Vagina (tissue), 2 donors: ENCODE results near the gene C19orf38. TPM values are rescaled to one million over a fixed set of nuclear protein-coding genes. Genes with fewer than 3 reads are reported as not detected.
"Not testable (repeated sequence)": the region's sequence is repeated elsewhere in the genome, so short reads cannot be mapped to it uniquely, and the experiment has no call there.

Experiments used
- DNase-seq, 2 donors: peaks; one replicate each; pipeline ENCODE4 v3.0.0-alpha.2; 2017; ENCODE audit errors: extremely low spot score in 2 of 2
- H3K27ac ChIP-seq: fragments of 200-600 bp; sonication (generic); one replicate; pipeline ENCODE4 v1.5.1; 2019
- H3K27me3 ChIP-seq: fragments of 200-600 bp; sonication (generic); one replicate; pipeline ENCODE4 v1.5.1; 2019
- H3K36me3 ChIP-seq, 2 donors: fragments of 200-600 bp; sonication (generic); one replicate each; pipeline ENCODE4 v1.5.1; 2017 to 2019
- H3K4me1 ChIP-seq: fragments of 200-600 bp; sonication (generic); one replicate; pipeline ENCODE4 v1.5.1; 2019
- H3K4me3 ChIP-seq, 2 donors: fragments of 200-600 bp; sonication (generic); 1 replicate in 1 of 2; 2 replicates in 1 of 2; pipeline ENCODE4 v1.5.1; 2016 to 2019
- H3K9me3 ChIP-seq: fragments of 200-600 bp; sonication (generic); one replicate; pipeline ENCODE4 v1.5.1; 2019
- CTCF ChIP-seq, 3 experiments: fragments of 450-650 bp in 2 of 3; fragments of 200-600 bp in 1 of 3; sonication (generic) in 1 of 3; IDR thresholded peaks; one replicate each; pipeline ENCODE4 v1.5.1; 2017 to 2019; ENCODE audit warnings: antibody characterized with exemption in 3 of 3, mild to moderate bottlenecking in 2 of 3, moderate library complexity in 2 of 3
- POLR2A ChIP-seq, 2 donors: fragments of 450-650 bp; IDR thresholded peaks; one replicate each; pipeline ENCODE4 v1.6.1; 2017; ENCODE audit warnings: antibody characterized with exemption in 2 of 2, mild to moderate bottlenecking in 2 of 2, moderate library complexity in 2 of 2
- POLR2AphosphoS5 ChIP-seq, 2 donors: sonication (generic); formaldehyde crosslinking; IDR thresholded peaks; one replicate each; pipeline ENCODE4 v1.9.0; 2017; ENCODE audit warnings: antibody characterized with exemption in 2 of 2, mild to moderate bottlenecking in 2 of 2, low read depth in 1 of 2; ENCODE audit not compliant: insufficient read depth in 1 of 2
- intact Hi-C: fragments of 100-400 bp; cut with DNase I; formaldehyde crosslinking; loops from one replicate; pipeline ENCODE4 v1.15.1; 2023
- total RNA-seq: library from RNA; depleted of rRNA; stranded (reverse); fragments of >200 nt; gene quantifications from one replicate; pipeline ENCODE4 v1.2.3, GENCODE V29; 2016

The C19orf38 gene
- total RNA-seq, 1 donor from 2014 or later, result 2.5 TPM

GRCh38 chr19:10864538-10864899, 16.3 kb downstream of the C19orf38 start:
- DNase-seq, result no peak
- intact Hi-C loops, result loop anchor here (5.0 kb wide), 1 partner anchor 147 kb away; the partner anchor contains the start of gene DNM2
- TF ChIP-seq POLR2A (IDR thresholded peaks at IDR 0.05), result no peak
- TF ChIP-seq CTCF (IDR thresholded peaks at IDR 0.05), result peak; percentile 75 to 87 (median 84)
- peak in 1 of 2 donors; percentile 62 for TF ChIP-seq POLR2AphosphoS5 (IDR thresholded peaks at IDR 0.05; ENCODE audit: insufficient read depth in 1 of 2, low read depth in 1 of 2)
- Histone ChIP-seq H3K4me3 (no peak overlapping the region), H3K36me3 (no peaks in the 10 kb centered on the region), H3K4me1 (peaks cover 9% of the 10 kb centered on the region), H3K27ac (peak overlapping the region; percentile 72), H3K27me3 (no peaks in the 10 kb centered on the region), H3K9me3 (no peaks in the 10 kb centered on the region)

GRCh38 chr19:10866495-10866894, 18.3 kb downstream of the C19orf38 start:
- peaks cover 9% of the 10 kb centered on the region for H3K4me1 ChIP-seq
- DNase-seq, result no peak
- intact Hi-C loops, result no loop called here
- H3K36me3 ChIP-seq, result no peaks in the 10 kb centered on the region
- TF ChIP-seq POLR2AphosphoS5 (IDR thresholded peaks at IDR 0.05; ENCODE audit: insufficient read depth in 1 of 2, low read depth in 1 of 2) (no peak), POLR2A (IDR thresholded peaks at IDR 0.05) (no peak), CTCF (IDR thresholded peaks at IDR 0.05) (no peak)
- no peaks in the 10 kb centered on the region for H3K27me3 ChIP-seq
- no peak overlapping the region for H3K4me3 ChIP-seq
- H3K9me3 ChIP-seq, result no peaks in the 10 kb centered on the region
- H3K27ac ChIP-seq, result no peak overlapping the region

- Histone ChIP-seq H3K4me1 (peaks cover 26% of the 10 kb centered on the region), H3K9me3 (no peaks in the 10 kb centered on the region), H3K27ac (no peak overlapping the region), H3K36me3 (no peaks in the 10 kb centered on the region), H3K27me3 (no peaks in the 10 kb centered on the region), H3K4me3 (no peak overlapping the region)
- DNase-seq, result no peak
- intact Hi-C loops, result no loop called here
- TF ChIP-seq POLR2AphosphoS5 (IDR thresholded peaks at IDR 0.05; ENCODE audit: insufficient read depth in 1 of 2, low read depth in 1 of 2) (no peak), POLR2A (IDR thresholded peaks at IDR 0.05) (no peak), CTCF (IDR thresholded peaks at IDR 0.05) (no peak)
Measured at GRCh38 chr19:10868872-10869547, 20.8 kb downstream of the C19orf38 start.

- DNase-seq, H3K36me3 ChIP-seq, H3K27me3 ChIP-seq, H3K4me3 ChIP-seq, H3K9me3 ChIP-seq: not testable (repeated sequence)
- intact Hi-C loops, result loop anchor here (10.0 kb wide), 1 partner anchor 55 kb away; the partner anchor contains the start of genes TIMM29 and YIPF2
- peak overlapping the region; percentile 87 for H3K27ac ChIP-seq
- H3K4me1 ChIP-seq, result peaks cover 28% of the 10 kb centered on the region
Measured at GRCh38 chr19:10869872-10870311, 21.7 kb downstream of the C19orf38 start.

- H3K4me3 ChIP-seq, result peak overlapping the region; percentile 53 to 57
- H3K27ac ChIP-seq, result peak overlapping the region; percentile 87
- H3K36me3 ChIP-seq, result no peaks in the 10 kb centered on the region
- peaks cover 31% of the 10 kb centered on the region for H3K4me1 ChIP-seq
- no peaks in the 10 kb centered on the region for H3K9me3 ChIP-seq
- no peaks in the 10 kb centered on the region for H3K27me3 ChIP-seq
- intact Hi-C loops, result loop anchor here (10.0 kb wide), 1 partner anchor 54 kb away; the partner anchor contains the start of genes TIMM29 and YIPF2
- peak in 1 of 2 donors; percentile 91 for DNase-seq
- TF ChIP-seq POLR2AphosphoS5 (IDR thresholded peaks at IDR 0.05; ENCODE audit: insufficient read depth in 1 of 2, low read depth in 1 of 2), result peak in 1 of 2 donors; percentile 44
- TF ChIP-seq POLR2A (IDR thresholded peaks at IDR 0.05), result no peak
Measured at GRCh38 chr19:10870501-10870954, 22.3 kb downstream of the C19orf38 start.
